Left ventricle myocardium inferior (tissue), 1 donor: ENCODE measurements around the gene SAFB. TPM values are rescaled to one million over a fixed set of nuclear protein-coding genes. Genes with fewer than 3 reads are reported as not detected.

ENCODE experiments used
- DNase-seq: peaks from one replicate; pipeline ENCODE4 v3.0.0-alpha.2; 2020
- H3K27ac ChIP-seq: fragments of 200-600 bp; replicated peaks from 2 replicates; pipeline ENCODE4 v1.8.0; 2021
- H3K27me3 ChIP-seq: fragments of 200-600 bp; 2 replicates; pipeline ENCODE4 v1.8.0; 2021; ENCODE audit warnings: low read depth
- H3K36me3 ChIP-seq: fragments of 200-600 bp; 2 replicates; pipeline ENCODE4 v1.8.0; 2021
- H3K4me1 ChIP-seq: fragments of 200-600 bp; 2 replicates; pipeline ENCODE4 v1.8.0; 2021
- H3K4me3 ChIP-seq: fragments of 200-600 bp; 2 replicates; pipeline ENCODE4 v1.8.0; 2021; ENCODE audit warnings: mild to moderate bottlenecking, moderate library complexity
- H3K9me3 ChIP-seq: fragments of 200-600 bp; replicated peaks from 2 replicates; pipeline ENCODE4 v1.8.0; 2021
- intact Hi-C: fragments of 100-400 bp; cut with micrococcal nuclease; formaldehyde crosslinking; loops from one replicate; pipeline ENCODE4 v1.11.0; 2022
- total RNA-seq: library from RNA; stranded (reverse); fragmentation: NEBNext Ultra II Directional; extraction: Animal tissue kit (Norgen Biotek cat#: 25700); gene quantifications from one replicate; pipeline ENCODE4 v1.2.1, GENCODE V29; 2021
- TF ChIP-seq, protein P1 (sequence below): fragments of 200-600 bp; IDR thresholded peaks from 2 replicates; pipeline ENCODE4 v1.8.0; 2021; ENCODE audit warnings: antibody characterized with exemption, mild to moderate bottlenecking, borderline replicate concordance
- donor health status: DM: no; HTN: yes; CAD: no; lungs with severe emphysema.

The SAFB gene
- total RNA-seq, 1 donor from 2014 or later: 54.6 TPM

- DNase-seq: no peak
- Histone ChIP-seq H3K36me3 (peaks cover 60% of the 10 kb centered on the region), H3K4me3 (no peak overlapping the region), H3K9me3 (no peaks in the 10 kb centered on the region), H3K27me3 (no peaks in the 10 kb centered on the region), H3K4me1 (peaks cover 36% of the 10 kb centered on the region), H3K27ac (peak overlapping the region; percentile 94)
- intact Hi-C loops: no loop called here
- TF ChIP-seq, protein P1, sequence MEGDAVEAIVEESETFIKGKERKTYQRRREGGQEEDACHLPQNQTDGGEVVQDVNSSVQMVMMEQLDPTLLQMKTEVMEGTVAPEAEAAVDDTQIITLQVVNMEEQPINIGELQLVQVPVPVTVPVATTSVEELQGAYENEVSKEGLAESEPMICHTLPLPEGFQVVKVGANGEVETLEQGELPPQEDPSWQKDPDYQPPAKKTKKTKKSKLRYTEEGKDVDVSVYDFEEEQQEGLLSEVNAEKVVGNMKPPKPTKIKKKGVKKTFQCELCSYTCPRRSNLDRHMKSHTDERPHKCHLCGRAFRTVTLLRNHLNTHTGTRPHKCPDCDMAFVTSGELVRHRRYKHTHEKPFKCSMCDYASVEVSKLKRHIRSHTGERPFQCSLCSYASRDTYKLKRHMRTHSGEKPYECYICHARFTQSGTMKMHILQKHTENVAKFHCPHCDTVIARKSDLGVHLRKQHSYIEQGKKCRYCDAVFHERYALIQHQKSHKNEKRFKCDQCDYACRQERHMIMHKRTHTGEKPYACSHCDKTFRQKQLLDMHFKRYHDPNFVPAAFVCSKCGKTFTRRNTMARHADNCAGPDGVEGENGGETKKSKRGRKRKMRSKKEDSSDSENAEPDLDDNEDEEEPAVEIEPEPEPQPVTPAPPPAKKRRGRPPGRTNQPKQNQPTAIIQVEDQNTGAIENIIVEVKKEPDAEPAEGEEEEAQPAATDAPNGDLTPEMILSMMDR: no peak
Observed at GRCh38 chr19:5692723-5693194, 69.9 kb downstream of the SAFB start.

DNA sequence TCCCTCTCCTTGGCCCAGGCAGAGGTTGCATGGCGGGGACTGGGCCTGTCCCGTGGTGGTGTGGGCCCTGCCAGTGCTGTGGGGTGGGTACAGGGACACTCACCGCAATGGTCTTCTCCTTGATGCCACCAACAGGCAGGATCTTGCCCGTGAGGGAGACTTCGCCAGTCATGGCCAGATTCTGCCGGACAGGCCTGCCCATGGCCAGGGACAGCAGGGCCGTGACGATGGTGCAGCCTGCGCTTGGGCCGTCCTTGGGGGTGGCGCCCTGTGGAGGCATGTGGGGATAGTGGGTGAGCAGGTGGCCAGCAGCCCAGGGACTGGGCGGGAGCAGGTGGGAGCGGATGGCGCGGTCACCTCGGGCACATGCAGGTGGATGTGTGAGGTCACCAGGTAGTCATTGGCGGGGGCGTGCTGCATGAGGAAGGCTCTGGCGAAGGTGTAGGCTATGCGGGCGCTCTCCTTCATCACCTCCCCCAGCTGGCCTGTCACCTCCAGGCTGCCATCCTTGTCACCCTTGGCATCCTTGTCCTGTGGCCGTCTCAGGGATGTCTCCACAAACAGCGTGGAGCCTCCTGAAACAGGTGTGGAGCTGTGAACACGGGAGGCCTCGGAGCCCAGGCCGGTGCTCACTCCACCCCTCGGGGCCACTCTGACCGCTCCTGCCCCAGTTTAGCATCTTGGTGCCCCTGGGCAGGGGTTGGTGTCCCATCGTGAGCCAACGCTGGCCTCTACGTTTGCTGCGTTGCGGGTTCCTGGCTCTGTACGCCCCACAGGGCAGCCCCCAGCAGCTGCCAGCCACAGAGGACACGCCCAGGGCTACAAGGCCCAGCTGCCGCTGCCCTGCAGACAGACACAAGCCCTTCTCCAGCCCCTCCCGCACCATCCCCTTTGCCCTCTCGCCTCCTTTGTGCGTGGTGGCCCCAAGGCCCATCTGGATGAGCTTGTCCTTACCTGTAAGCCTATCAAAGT is 70.6 kb downstream of the SAFB start:
- no peak for DNase-seq
- Histone ChIP-seq H3K36me3 (peaks cover 67% of the 10 kb centered on the region), H3K27ac (peak overlapping the region; percentile 94)

DNA sequence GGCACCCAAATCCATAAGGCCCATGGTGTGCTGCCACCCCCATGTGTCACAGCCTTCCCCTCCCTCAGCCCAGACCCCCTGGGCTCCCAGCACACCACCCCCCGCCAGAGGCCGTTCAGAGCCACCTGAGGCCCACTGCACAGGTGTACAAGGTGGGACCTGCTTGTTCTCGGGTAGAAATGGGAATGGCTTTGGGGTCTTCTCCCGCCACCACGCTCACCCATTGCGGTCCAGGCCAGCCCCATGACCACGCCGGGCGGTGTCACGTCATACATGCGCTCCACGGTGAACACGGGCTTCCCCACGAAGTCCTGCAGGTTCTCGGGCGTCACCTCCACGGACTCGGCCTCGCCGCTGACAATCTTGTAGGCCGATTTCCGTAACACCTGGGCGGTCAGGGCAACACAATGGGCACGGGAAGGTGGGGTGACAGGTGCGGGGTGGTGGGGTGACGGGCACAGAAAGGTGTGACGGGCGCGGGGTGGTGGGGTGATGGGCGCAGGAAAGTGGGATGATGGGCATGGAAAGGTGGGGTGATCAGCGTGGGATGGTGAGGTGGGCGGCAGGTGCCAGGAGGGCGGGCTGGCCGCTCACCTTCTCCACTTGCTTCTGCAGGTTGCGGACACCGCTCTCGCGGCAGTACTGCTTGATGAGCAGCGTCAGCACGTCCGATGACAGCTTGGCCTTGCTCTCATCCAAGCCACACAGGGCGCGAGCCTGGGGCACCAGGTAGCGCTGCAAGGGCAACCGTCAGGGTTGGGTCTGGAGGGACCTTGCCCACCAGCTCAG is 71.5 kb downstream of the SAFB start:
- no peak for DNase-seq
- TF ChIP-seq, protein P1: no peak
- intact Hi-C loops: no loop called here
- Histone ChIP-seq H3K27ac (no peak overlapping the region), H3K4me3 (no peak overlapping the region), H3K4me1 (peaks cover 36% of the 10 kb centered on the region), H3K9me3 (no peaks in the 10 kb centered on the region), H3K27me3 (no peaks in the 10 kb centered on the region), H3K36me3 (peaks cover 76% of the 10 kb centered on the region)

More for the DNA sequence above, 70.6 kb downstream of the SAFB start:
- Histone ChIP-seq H3K4me3 (no peak overlapping the region), H3K27me3 (no peaks in the 10 kb centered on the region), H3K4me1 (peaks cover 36% of the 10 kb centered on the region), H3K9me3 (no peaks in the 10 kb centered on the region)
- intact Hi-C loops: no loop called here
- TF ChIP-seq, protein P1: no peak

GRCh38 chr19:5694956-5695648 is 72.2 kb downstream of the SAFB start:
- TF ChIP-seq, protein P1: no peak
- Histone ChIP-seq H3K4me3 (no peak overlapping the region), H3K4me1 (peaks cover 33% of the 10 kb centered on the region), H3K27me3 (no peaks in the 10 kb centered on the region), H3K27ac (no peak overlapping the region), H3K9me3 (no peaks in the 10 kb centered on the region), H3K36me3 (peaks cover 83% of the 10 kb centered on the region)
- intact Hi-C loops: no loop called here
- DNase-seq: no peak

DNA sequence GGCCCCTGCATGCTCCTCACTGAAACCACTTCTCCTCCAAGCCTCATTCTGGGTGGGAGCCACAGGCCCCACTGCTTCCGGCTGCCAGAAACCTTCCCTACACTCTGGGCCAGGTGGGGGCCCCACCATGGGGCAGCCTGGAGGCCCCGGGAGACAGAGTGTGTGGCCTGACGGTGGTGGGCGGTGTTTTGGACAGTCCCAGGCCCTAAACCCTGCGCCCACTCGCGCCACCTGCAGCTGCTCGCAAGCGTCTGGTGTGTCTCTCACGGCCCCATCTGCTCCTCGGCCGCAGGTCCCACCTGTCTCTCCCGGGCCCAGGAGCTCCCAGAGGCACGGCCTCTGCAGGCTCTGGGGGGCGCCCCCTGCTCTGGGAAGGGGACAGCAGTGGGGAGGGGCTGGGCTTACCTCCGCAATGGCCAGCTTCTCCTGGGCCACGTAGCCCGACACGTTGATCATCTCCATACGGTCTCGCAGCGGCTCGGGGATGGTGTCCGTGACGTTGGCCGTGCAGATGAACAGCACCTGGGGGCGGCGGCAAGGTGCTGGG is 72.8 kb downstream of the SAFB start:
- peaks cover 90% of the 10 kb centered on the region for H3K36me3 ChIP-seq
- no peak for DNase-seq
- H3K27ac ChIP-seq: no peak overlapping the region
- intact Hi-C loops: no loop called here
- H3K9me3 ChIP-seq: no peaks in the 10 kb centered on the region
- TF ChIP-seq, protein P1: no peak
- H3K4me3 ChIP-seq: no peak overlapping the region
- H3K27me3 ChIP-seq: no peaks in the 10 kb centered on the region
- H3K4me1 ChIP-seq: peaks cover 27% of the 10 kb centered on the region
